Measurements from ENCODE around the gene FBXO2.

- no peak for TF ChIP-seq EP300 (IDR thresholded peaks at IDR 0.05; ENCODE audit: borderline replicate concordance)
- no peak for TF ChIP-seq RAD21 (IDR thresholded peaks at IDR 0.05; ENCODE audit: low read depth)
- no peak for TF ChIP-seq CEBPB (IDR thresholded peaks at IDR 0.05)
- TF ChIP-seq CREB1 (IDR thresholded peaks at IDR 0.05; ENCODE audit: low read depth) = no peak
- no peak for TF ChIP-seq EGR1 (IDR thresholded peaks at IDR 0.05)
- TF ChIP-seq, protein P1, sequence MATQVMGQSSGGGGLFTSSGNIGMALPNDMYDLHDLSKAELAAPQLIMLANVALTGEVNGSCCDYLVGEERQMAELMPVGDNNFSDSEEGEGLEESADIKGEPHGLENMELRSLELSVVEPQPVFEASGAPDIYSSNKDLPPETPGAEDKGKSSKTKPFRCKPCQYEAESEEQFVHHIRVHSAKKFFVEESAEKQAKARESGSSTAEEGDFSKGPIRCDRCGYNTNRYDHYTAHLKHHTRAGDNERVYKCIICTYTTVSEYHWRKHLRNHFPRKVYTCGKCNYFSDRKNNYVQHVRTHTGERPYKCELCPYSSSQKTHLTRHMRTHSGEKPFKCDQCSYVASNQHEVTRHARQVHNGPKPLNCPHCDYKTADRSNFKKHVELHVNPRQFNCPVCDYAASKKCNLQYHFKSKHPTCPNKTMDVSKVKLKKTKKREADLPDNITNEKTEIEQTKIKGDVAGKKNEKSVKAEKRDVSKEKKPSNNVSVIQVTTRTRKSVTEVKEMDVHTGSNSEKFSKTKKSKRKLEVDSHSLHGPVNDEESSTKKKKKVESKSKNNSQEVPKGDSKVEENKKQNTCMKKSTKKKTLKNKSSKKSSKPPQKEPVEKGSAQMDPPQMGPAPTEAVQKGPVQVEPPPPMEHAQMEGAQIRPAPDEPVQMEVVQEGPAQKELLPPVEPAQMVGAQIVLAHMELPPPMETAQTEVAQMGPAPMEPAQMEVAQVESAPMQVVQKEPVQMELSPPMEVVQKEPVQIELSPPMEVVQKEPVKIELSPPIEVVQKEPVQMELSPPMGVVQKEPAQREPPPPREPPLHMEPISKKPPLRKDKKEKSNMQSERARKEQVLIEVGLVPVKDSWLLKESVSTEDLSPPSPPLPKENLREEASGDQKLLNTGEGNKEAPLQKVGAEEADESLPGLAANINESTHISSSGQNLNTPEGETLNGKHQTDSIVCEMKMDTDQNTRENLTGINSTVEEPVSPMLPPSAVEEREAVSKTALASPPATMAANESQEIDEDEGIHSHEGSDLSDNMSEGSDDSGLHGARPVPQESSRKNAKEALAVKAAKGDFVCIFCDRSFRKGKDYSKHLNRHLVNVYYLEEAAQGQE (IDR thresholded peaks at IDR 0.05; ENCODE audit: low read depth) = no peak
Observed at GRCh38 chr1:11640944-11641343, 13.3 kb downstream of the FBXO2 start.
